Hematopoietic multipotent progenitor cell treated with erythropoietin and hydrocortisone succinate and interleukin-3 and kit ligand, for 6 days (in vitro differentiated cells): ENCODE measurements around the gene SMPD3.

ENCODE experiments used
- DNase-seq: peaks from one replicate; pipeline ENCODE4 v3.0.0-alpha.2; 2015

The SMPD3 gene

DNA sequence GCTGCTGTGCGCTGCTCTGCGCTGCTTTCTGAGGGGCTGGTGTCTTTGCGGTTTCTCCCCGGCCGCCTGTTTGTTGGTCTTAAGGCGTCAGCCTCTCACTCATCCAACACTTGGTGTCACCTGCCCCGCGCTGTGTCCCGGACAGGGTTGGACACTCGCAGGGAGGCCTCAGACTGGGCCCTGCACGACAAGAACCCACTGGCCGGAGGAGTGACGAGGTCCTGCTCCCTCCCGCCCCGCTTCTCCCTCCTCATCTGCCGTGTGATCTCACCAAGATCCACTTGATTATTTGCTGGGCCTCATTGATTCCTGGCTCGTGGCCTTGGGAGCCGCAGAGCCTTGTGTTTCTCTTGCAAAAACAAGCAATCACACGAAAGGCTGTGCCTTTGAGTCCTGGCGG is 80.9 kb downstream of the SMPD3 start:
- DNase-seq: no peak

DNA sequence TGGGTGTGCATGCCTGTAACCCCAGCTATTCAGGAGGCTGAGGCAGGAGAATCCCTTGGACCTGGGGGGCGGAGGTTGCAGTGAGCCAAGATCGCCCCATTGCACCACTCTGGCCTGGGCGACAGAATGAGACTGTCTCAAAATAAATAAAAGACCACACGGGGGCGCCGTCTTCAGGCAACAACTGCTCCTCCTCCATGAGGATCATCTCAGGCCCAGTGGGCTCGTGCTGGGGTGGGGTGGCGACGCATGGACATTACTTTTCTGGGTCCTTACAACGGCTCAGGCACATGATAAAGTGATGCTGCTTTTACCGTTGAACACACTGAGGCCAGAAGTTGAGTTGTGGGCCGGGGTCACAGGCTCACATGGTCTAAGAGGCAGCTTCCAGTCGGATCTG is 81.3 kb downstream of the SMPD3 start:
- DNase-seq: peak; percentile 73

GRCh38 chr16:68366062-68366461 is 82.2 kb downstream of the SMPD3 start:
- DNase-seq: no peak

- no peak for DNase-seq
Measured at GRCh38 chr16:68365167-68365817, 83.0 kb downstream of the SMPD3 start.

- DNase-seq: no peak
Measured at GRCh38 chr16:68364561-68364998, 83.7 kb downstream of the SMPD3 start.

GRCh38 chr16:68363658-68364521 is 84.4 kb downstream of the SMPD3 start:
- DNase-seq: no peak

- no peak for DNase-seq
Measured at GRCh38 chr16:68362947-68363657, 85.2 kb downstream of the SMPD3 start.

- DNase-seq: no peak
Measured at GRCh38 chr16:68362262-68362913, 85.9 kb downstream of the SMPD3 start.

DNA sequence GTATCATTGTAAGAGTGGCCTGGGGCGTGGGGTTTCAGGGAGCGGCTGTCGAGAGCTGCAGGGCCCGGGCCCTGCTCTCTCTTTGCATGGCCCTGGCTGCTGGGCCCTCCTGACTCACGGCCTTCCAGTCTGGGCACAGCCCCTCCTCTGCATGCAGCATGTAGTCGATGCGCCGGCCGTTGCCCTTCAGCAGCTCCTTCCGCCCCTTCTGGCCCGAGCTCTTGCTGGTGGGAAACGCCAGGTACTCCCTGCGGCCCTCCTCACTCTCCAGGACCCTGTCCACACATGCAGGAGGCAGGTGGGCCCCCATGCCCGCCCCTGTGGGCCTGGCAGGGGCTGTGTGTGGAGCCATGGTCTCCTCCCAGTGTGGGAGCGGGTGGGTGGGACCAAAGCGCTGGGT is 86.8 kb downstream of the SMPD3 start:
- DNase-seq: no peak

- DNase-seq: no peak
Measured at GRCh38 chr16:68360956-68361355, 87.4 kb downstream of the SMPD3 start.

- DNase-seq: no peak
Measured at GRCh38 chr16:68360547-68360946, 87.8 kb downstream of the SMPD3 start.

DNA sequence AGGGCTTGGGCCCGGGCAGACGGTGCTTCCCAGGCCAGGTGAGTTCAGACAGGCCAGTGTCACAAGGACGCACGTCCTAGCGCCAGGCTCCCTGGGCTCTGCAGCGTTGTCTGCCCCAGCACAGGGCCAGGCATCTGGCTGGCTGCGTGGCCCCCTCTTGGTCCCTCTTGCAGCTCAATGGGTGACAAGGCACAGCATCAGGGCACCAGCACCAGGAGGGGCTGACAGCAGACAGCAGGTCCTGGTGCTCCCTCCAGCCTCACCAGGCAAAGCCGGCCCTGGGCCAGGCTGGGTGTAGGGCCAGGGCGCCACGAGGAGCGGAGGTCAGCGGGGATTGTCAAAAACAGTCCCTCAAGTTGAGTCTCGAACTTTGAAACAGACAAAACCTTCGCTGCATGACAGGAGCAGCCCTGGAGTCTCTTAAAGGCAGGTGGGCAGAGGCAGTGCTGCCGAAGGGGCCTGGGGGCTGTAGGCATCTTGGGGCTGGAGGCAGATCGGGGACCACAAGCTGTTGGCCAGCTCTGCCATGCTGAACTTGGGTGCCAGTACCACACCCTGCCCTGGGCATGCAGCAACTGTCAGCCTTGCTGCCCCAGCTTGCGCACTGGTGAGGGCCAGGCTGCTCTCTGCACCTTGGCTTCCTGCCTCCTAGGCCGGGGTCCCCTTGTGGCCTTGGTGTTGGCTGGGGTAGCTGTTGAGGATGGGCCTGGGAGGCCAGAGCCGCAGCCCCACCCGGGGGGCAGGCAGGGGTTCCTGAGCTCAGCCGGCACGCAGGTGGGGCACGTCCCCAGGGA is 88.7 kb downstream of the SMPD3 start:
- no peak for DNase-seq

GRCh38 chr16:68358951-68359350 is 89.4 kb downstream of the SMPD3 start:
- DNase-seq: no peak

DNA sequence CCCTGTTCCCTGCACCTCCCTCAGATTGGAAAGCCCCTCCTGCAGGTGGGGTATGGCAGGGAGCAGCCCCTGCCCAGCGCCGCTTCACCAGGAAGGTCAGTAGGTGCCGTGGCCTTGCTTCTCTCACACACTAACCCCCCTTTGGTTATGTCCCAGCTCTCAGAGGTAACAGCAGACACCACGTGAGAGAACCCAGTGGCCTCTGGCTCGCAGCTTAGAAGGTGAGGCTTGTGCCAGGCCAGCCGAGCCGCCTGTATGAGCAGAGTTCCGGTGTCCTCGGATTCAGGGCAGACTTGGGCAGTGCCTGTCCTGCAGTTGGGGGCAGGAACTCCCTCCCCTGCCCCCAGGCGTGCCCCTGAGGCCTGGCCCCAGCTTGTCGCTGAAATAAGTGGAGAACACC is 90.4 kb downstream of the SMPD3 start:
- DNase-seq: no peak

- DNase-seq: no peak
Measured at GRCh38 chr16:68357521-68357922, 90.8 kb downstream of the SMPD3 start.

- DNase-seq: no peak
Measured at GRCh38 chr16:68356919-68357286, 91.4 kb downstream of the SMPD3 start.

GRCh38 chr16:68356249-68356918 is 91.9 kb downstream of the SMPD3 start:
- peak; percentile 80 for DNase-seq

- DNase-seq: no peak
Measured at GRCh38 chr16:68355447-68356248, 92.7 kb downstream of the SMPD3 start.

DNA sequence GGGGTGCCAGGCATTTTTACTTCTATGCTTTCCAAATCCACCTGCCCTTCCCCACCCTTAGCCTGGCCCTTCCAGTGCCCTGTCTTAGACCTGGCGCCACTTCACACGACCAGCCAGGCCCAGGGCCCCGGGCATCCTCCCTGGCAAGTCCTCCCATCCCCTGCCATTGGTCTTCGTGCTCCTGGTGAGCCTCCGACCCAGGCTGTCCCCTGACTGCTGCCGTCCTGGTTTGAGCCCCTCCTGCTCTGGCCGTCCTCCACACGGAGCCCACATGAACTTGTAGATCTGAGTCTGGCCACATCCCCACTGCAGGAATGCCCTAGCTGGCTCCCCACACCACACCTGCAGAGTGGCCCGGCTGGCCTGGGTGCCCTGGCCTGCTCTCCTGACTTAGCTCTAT is 93.5 kb downstream of the SMPD3 start:
- DNase-seq: no peak

DNA sequence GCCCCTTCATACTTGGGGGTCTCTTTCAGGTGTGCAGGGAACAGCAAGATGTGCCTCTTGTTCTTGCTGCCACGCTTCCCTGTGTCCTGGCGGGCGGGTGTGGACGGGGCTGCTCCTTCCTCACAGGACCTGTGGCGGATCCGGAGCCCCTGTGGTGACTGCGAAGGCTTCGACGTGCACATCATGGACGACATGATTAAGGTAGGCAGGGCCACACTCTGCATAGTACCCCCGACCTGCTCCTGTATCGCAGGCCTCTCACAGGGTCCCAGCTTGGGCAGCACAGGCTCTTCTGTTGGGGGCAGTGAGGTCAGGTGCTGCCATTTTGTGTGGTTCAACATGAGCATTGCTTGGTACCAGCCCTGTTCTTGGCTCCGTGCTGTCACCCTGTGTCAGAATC is 94.9 kb downstream of the SMPD3 start:
- no peak for DNase-seq

DNA sequence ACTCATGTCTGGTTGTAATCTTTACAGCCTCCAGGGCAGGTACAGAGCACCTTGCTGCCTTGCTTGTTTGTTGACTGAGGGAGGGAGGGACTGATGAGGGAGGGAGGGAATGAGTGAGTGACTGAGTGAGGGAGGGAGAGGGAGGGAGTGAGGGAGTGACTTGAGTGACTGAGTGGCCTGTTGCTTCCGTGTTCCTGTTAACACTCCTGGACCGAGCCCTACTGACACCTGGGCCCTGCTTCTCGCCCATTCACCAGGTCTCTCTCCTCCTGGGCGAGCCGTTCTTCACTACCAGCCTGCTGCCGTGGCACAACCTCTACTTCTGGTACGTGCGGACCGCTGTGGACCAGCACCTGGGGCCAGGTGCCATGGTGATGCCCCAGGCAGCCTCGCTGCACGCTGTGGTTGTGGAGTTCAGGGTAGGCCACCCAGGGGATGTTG is 96.3 kb downstream of the SMPD3 start:
- no peak for DNase-seq
